Heart right ventricle (tissue), 16 donors: Measurements from ENCODE around the gene GRIN2C. TPM values are rescaled to one million over a fixed set of nuclear protein-coding genes. Genes with fewer than 3 reads are reported as not detected.

Experiments used
- ATAC-seq, 8 donors: fragments of 200-7000 bp; cut with Tn5 transposase; one replicate each; pipeline ENCODE4 v1.9.1; 2020; ENCODE audit warnings: mild to moderate bottlenecking in 8 of 8, moderate library complexity in 8 of 8, moderate number of reproducible peaks in 1 of 8
- DNase-seq, 2 donors: peaks; one replicate each; pipeline ENCODE4 v3.0.0-alpha.2; 2020
- H3K27ac ChIP-seq, 10 donors: fragments of 200-600 bp; sonication (generic) in 2 of 10; one replicate each; pipeline versions ENCODE4 v1.5.0 to v1.8.0; 2020 to 2022; ENCODE audit warnings: mild to moderate bottlenecking in 3 of 10
- H3K27me3 ChIP-seq, 7 donors: fragments of 200-600 bp; one replicate each; pipeline ENCODE4 v1.8.0; 2021 to 2022; ENCODE audit warnings: mild to moderate bottlenecking in 2 of 7
- H3K36me3 ChIP-seq, 9 donors: fragments of 200-600 bp; sonication (generic) in 1 of 9; one replicate each; pipeline versions ENCODE4 v1.5.0 to v1.8.0; 2020 to 2022; ENCODE audit warnings: mild to moderate bottlenecking in 2 of 9
- H3K4me1 ChIP-seq, 9 donors: fragments of 200-600 bp; sonication (generic) in 1 of 9; one replicate each; pipeline versions ENCODE4 v1.5.0 to v1.8.0; 2020 to 2022; ENCODE audit warnings: mild to moderate bottlenecking in 4 of 9
- H3K4me3 ChIP-seq, 10 donors: fragments of 200-600 bp; sonication (generic) in 2 of 10; one replicate each; pipeline versions ENCODE4 v1.5.0 to v1.8.0; 2020 to 2022; ENCODE audit warnings: mild to moderate bottlenecking in 7 of 10, moderate library complexity in 2 of 10
- H3K9me3 ChIP-seq, 11 donors: fragments of 200-600 bp in 10 of 11; sonication (generic) in 2 of 11; one replicate each; pipeline versions ENCODE4 v1.5.0 to v1.8.0; 2013 to 2022; ENCODE audit warnings: mild to moderate bottlenecking in 2 of 11, control low read depth in 1 of 11, moderate library complexity in 1 of 11
- WGBS, 2 donors: extraction: QIAGEN DNeasy Blood & Tissue Kit; methylation state at CpG; one replicate each; pipeline ENCODE4 v1.1.7; 2013; ENCODE audit warnings: inconsistent platforms in 1 of 2; 5-methylcytosine and 5-hydroxymethylcytosine counted together
- intact Hi-C, 10 donors: fragments of 100-400 bp; cut with DNase I; formaldehyde crosslinking; loops; one replicate each; pipeline versions ENCODE4 v1.11.1 to v1.14.2; 2022
- polyA plus RNA-seq, 2 donors: library from polyadenylated mRNA; stranded (reverse); fragments of 200-250 nt; gene quantifications; one replicate each; pipeline ENCODE4 v1.2.3, GENCODE V29; 2013
- total RNA-seq, 10 donors: library from RNA; stranded (reverse); fragmentation: NEBNext Ultra II Directional in 3 of 10; extraction: Animal tissue kit (Norgen Biotek cat#: 25700) in 3 of 10; gene quantifications; one replicate each; pipeline versions ENCODE4 v1.2.1 to v1.2.4, GENCODE V29; 2021 to 2023
- TF ChIP-seq, protein P1 (sequence below), 9 donors: fragments of 200-600 bp; sonication (generic) in 2 of 9; IDR thresholded peaks; one replicate each; pipeline versions ENCODE4 v1.5.0 to v1.8.0; 2021 to 2022; ENCODE audit warnings: antibody characterized with exemption in 9 of 9, mild to moderate bottlenecking in 5 of 9, moderate library complexity in 1 of 9
- donor health status: Arrhythmogenic right ventricular cardiomyopathy.
- donor health status: ischemic (EF 13 %, LVEDD 7.1; RV severe dilation, severe dysfunction).
- donor health status: healthy with polysubstance abuse.
- donor health status: DM: no; HTN: yes; CAD: no.
- donor health status: DM: no; HTN: no; CAD: no.
- donor health status: ischemic (EF 25% LVEDD 6.9; RV normal size, moderate dysfunction).
- donor health status: ischemic (EF 25% LVEDD 5.7; RV mildly dilated, moderate dysfunction).
- donor health status: healthy.
- donor health status: DM: yes; HTN: yes; CAD: no.
- donor health status: Ischemic cardiomyopathy.
- donor health status: ischemic (EF 35%, LVEDD 5.7; RV mildly dilated, moderate dysfunction).
- donor health status: nonischemic (EF 11% LVEDD 7.7; RV severe dilation, severe dysfunction).
- donor health status: DM: yes; HTN: yes; CAD: no.
- donor health status: PGD.
- donor health status: ischemic (EF 29% LVEDD 5.4; RV normal size, mild dysfunction).
- donor health status: nonischemic (EF 23%, LVEDD 6.1; RV moderate dilation, normal function).

The GRIN2C gene
- total and polyA plus RNA-seq, 12 donors, result 0.13 to 0.66 (median 0.31) TPM

DNA sequence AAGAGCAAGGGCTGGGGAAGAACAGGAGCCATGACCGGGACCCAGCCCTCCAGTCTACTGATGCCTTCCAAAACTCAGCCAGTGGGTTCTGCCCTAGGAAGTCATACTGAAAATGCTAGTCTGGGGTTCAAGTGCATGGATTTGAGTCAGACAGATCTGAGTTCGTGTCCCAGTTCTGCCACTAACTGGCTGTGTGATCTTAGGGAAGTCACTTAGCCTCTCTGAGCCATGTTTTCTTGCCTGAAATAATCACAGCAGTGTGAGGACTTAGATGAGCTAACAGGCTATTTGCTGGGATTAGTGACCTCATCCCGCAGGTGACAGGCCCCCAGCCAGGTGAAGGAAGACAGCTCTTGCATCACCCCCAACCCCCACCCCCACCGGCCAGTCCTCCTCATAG is 4.4 kb downstream of the GRIN2C start:
- H3K36me3 ChIP-seq, result no peaks in the 10 kb centered on the region
- TF ChIP-seq, protein P1, sequence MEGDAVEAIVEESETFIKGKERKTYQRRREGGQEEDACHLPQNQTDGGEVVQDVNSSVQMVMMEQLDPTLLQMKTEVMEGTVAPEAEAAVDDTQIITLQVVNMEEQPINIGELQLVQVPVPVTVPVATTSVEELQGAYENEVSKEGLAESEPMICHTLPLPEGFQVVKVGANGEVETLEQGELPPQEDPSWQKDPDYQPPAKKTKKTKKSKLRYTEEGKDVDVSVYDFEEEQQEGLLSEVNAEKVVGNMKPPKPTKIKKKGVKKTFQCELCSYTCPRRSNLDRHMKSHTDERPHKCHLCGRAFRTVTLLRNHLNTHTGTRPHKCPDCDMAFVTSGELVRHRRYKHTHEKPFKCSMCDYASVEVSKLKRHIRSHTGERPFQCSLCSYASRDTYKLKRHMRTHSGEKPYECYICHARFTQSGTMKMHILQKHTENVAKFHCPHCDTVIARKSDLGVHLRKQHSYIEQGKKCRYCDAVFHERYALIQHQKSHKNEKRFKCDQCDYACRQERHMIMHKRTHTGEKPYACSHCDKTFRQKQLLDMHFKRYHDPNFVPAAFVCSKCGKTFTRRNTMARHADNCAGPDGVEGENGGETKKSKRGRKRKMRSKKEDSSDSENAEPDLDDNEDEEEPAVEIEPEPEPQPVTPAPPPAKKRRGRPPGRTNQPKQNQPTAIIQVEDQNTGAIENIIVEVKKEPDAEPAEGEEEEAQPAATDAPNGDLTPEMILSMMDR (IDR thresholded peaks at IDR 0.05), result no peak
- intact Hi-C loops, result no loop called here
- H3K9me3 ChIP-seq, result no peaks in the 10 kb centered on the region
- ATAC-seq (no peak), DNase-seq (no peak)
- H3K27ac ChIP-seq, result no peak overlapping the region
- peaks cover 2 to 19% (median 9%) of the 10 kb centered on the region in 9 donors for H3K4me1 ChIP-seq
- H3K4me3 ChIP-seq, result no peak overlapping the region
- peaks cover 31 to 100% (median 92%) of the 10 kb centered on the region in 7 donors for H3K27me3 ChIP-seq
- 90 to 91% methylated on average over 4 of the region's 4 CpGs for WGBS, 2 donors

DNA sequence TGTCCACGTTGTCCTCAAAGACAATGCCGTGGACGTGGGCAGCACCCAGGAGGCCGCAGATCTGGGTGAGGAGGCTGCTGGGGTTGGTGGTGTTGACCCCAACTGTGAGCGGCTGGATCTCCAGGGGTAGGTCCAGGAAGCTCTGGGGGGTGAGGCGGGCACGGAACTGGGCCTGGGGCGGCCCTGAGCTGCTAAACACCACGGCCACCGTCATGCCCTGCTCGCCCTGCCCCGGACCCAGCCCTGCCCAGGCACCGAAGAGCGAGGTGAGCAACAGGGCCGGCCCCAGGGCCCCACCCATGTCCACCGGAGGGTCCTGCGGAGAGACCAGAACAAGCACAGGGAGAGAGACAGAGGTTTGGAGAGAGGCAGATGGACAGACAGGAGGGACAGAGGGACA is 4.9 kb downstream of the GRIN2C start:
- no peak overlapping the region for H3K4me3 ChIP-seq
- 90% methylated on average over 17 of the region's 17 CpGs for WGBS, 2 donors
- H3K4me1 ChIP-seq, result peaks cover 0 to 14% (median 4%) of the 10 kb centered on the region in 9 donors
- ATAC-seq (no peak), DNase-seq (no peak)
- H3K36me3 ChIP-seq, result no peaks in the 10 kb centered on the region
- peaks cover 27 to 99% (median 90%) of the 10 kb centered on the region in 7 donors for H3K27me3 ChIP-seq
- no peak overlapping the region for H3K27ac ChIP-seq
- TF ChIP-seq, protein P1 (IDR thresholded peaks at IDR 0.05), result no peak
- H3K9me3 ChIP-seq, result no peaks in the 10 kb centered on the region
- intact Hi-C loops, result no loop called here

DNA sequence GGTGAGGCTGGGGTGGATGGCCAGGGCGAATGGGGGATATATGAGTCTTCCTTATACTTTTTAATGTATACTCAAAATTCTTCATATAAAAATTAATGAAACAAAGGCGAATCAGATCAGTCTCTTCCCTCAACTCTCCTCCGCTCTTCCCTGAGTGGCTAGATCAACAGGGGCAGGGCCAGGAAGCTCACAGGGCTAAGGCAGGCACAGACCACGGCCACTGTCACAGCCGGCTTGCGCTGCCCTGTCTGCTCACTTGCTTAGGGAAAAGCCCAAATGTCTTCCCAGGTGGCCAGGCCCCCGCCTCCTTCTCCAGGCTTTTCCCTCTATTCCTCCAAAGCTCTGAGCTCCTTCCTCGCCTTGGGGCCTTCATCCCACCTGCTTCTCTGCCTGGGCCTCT is 6.0 kb downstream of the GRIN2C start:
- Histone ChIP-seq H3K27me3 (peaks cover 16 to 89% (median 79%) of the 10 kb centered on the region in 7 donors), H3K36me3 (no peaks in the 10 kb centered on the region), H3K4me1 (peaks cover 0 to 10% (median 0%) of the 10 kb centered on the region in 9 donors), H3K4me3 (no peak overlapping the region), H3K9me3 (no peaks in the 10 kb centered on the region), H3K27ac (no peak overlapping the region)
- WGBS, 2 donors, result 82 to 92% methylated on average over 8 of the region's 8 CpGs
- no peak for DNase-seq
- intact Hi-C loops, result no loop called here
- no peak for ATAC-seq
- TF ChIP-seq, protein P1 (IDR thresholded peaks at IDR 0.05), result no peak

DNA sequence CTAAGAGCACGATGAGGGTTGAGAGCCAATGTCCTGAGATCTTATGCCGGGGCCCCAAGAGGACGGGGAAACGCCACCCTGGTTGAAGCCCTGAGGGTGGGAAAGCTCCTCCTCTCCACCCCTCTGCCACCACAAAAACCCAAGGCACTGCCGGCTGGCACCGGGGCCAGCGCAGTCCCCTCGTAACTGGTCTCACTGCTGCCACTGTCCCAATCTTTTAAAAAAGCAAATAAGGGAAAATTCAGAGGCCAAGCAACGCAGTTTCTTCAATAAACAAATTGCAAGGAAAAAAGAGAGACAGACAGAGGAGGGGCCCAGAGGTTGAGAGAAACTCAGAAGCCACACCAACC is 6.7 kb downstream of the GRIN2C start:
- TF ChIP-seq, protein P1 (IDR thresholded peaks at IDR 0.05), result no peak
- ATAC-seq (no peak), DNase-seq (no peak)
- Histone ChIP-seq H3K36me3 (no peaks in the 10 kb centered on the region), H3K27ac (no peak overlapping the region), H3K4me1 (peaks cover 0 to 10% (median 0%) of the 10 kb centered on the region in 9 donors), H3K4me3 (no peak overlapping the region), H3K9me3 (no peaks in the 10 kb centered on the region), H3K27me3 (peaks cover 16 to 83% (median 75%) of the 10 kb centered on the region in 7 donors)
- intact Hi-C loops, result no loop called here
- 24 to 31% methylated on average over 9 of the region's 9 CpGs for WGBS, 2 donors
